K562 (cell line): ENCODE measurements around the gene OCSTAMP. TPM values are rescaled to one million over a fixed set of nuclear protein-coding genes. Genes with fewer than 3 reads are reported as not detected.

Experiments used
- ATAC-seq: fragments of 200-7000 bp; cut with Tn5 transposase; 3 replicates; pipeline ENCODE4 v1.9.1; 2020; ENCODE audit warnings: moderate library complexity
- BruUV-seq: library from RNA; stranded (reverse); fragments of 400-500 nt; replicated peaks from 2 replicates; lab custom pipeline; 2021; lab: Mats Ljungman, UMichigan
- CTCF ChIA-PET: fragments of 300-600 bp; formaldehyde crosslinking; extraction: SDS; loops from one replicate; lab custom pipeline; 2021; ENCODE audit warnings: low intra/inter-chr PET ratio; lab: Yijun Ruan, JAX
- POLR2A ChIA-PET: fragments of 300-600, 350-650 bp; sonication (Branson Sonifier 250); formaldehyde crosslinking; extraction: SDS; loops from one replicate; lab custom pipeline; 2021; ENCODE audit warnings: antibody characterized with exemption, inconsistent platforms; lab: Yijun Ruan, JAX
- DNase-seq, 4 experiments: peaks; one replicate each; pipeline versions ENCODE4 v3.0.0 to v3.0.0-alpha.2; 2011 to 2018; ENCODE audit warnings: low spot score in 3 of 4, mixed read lengths in 3 of 4; ENCODE audit errors: extremely low read depth in 1 of 4
- FAIRE-seq: peaks from 2 replicates; lab custom pipeline; 2011; peaks lifted over from hg19 to GRCh38; lab: Jason Lieb, UNC
- H2AFZ ChIP-seq: 2 replicates; pipeline ENCODE4 v1.6.0; 2011; ENCODE audit warnings: low read depth, low read length, control low read depth, inconsistent platforms
- H3K27ac ChIP-seq: fragments of 200-600 bp; 3 replicates; pipeline ENCODE4 v1.8.0; 2011; ENCODE audit warnings: low read depth, mild to moderate bottlenecking, control low read depth, inconsistent platforms, low read length, moderate library complexity, mixed read lengths; ENCODE audit errors: extremely low read depth
- H3K27me3 ChIP-seq, 2 experiments: fragments of 300-600 bp in 1 of 2; 2 replicates in 1 of 2; 3 replicates in 1 of 2; pipeline versions ENCODE4 v1.6.0 to v1.8.0; 2011; ENCODE audit warnings: inconsistent platforms in 2 of 2, low read length in 2 of 2, mild to moderate bottlenecking in 1 of 2, mixed read lengths in 1 of 2, moderate library complexity in 1 of 2; ENCODE audit not compliant: control insufficient read depth in 2 of 2, insufficient read depth in 2 of 2
- H3K36me3 ChIP-seq: fragments of 300-600 bp; 3 replicates; pipeline ENCODE4 v1.8.0; 2011; ENCODE audit warnings: mild to moderate bottlenecking, low read length, inconsistent platforms; ENCODE audit not compliant: control insufficient read depth, insufficient read depth
- H3K4me1 ChIP-seq, 2 experiments: fragments of 200-600 bp in 1 of 2; replicated peaks in 1 of 2; 2 replicates in 1 of 2; 3 replicates in 1 of 2; pipeline versions ENCODE4 v1.5.1 to v1.8.0; 2011; ENCODE audit warnings: inconsistent platforms in 2 of 2, low read length in 2 of 2, mild to moderate bottlenecking in 1 of 2, mixed read lengths in 1 of 2, moderate library complexity in 1 of 2; ENCODE audit not compliant: control insufficient read depth in 2 of 2, insufficient read depth in 2 of 2
- H3K4me2 ChIP-seq: 2 replicates; pipeline ENCODE4 v1.6.1; 2011; ENCODE audit warnings: low read length, control low read depth, inconsistent platforms, mixed read lengths; ENCODE audit not compliant: insufficient read depth
- H3K4me3 ChIP-seq: fragments of 200-600 bp; sonication (generic), shearing (Covaris generic); 2 replicates; pipeline ENCODE4 v1.5.1; 2016; ENCODE audit warnings: control low read depth, inconsistent platforms
- H3K79me2 ChIP-seq: fragments of 200-600 bp; 3 replicates; pipeline ENCODE4 v1.8.0; 2011; ENCODE audit warnings: low read length, inconsistent platforms; ENCODE audit not compliant: control insufficient read depth, insufficient read depth
- H3K9ac ChIP-seq, 2 experiments: 2 replicates each; pipeline versions ENCODE4 v1.6.0 to v1.6.1; 2011; ENCODE audit warnings: low read depth in 2 of 2, low read length in 2 of 2, control low read depth in 1 of 2, inconsistent platforms in 1 of 2, mild to moderate bottlenecking in 1 of 2, mixed read lengths in 1 of 2; ENCODE audit not compliant: insufficient read depth in 1 of 2
- H3K9me1 ChIP-seq: one replicate; pipeline ENCODE4 v1.6.0; 2011; ENCODE audit warnings: inconsistent platforms, mild to moderate bottlenecking, low read length, moderate library complexity; ENCODE audit not compliant: control insufficient read depth, insufficient read depth
- H3K9me3 ChIP-seq: replicated peaks from 2 replicates; pipeline ENCODE4 v1.5.1; 2011; ENCODE audit warnings: low read depth, low read length, inconsistent platforms; ENCODE audit not compliant: control insufficient read depth, insufficient read depth
- H4K20me1 ChIP-seq: replicated peaks from 2 replicates; pipeline ENCODE4 v1.6.1; 2011; ENCODE audit warnings: low read length, inconsistent platforms, mixed read lengths; ENCODE audit not compliant: control insufficient read depth, insufficient read depth
- ASH1L ChIP-seq: fragments of 450-650 bp; IDR thresholded peaks from 2 replicates; pipeline ENCODE4 v1.6.1; 2018; ENCODE audit warnings: borderline replicate concordance, mild to moderate bottlenecking, low read depth; ENCODE audit not compliant: partially characterized antibody
- CREB3L1 ChIP-seq: fragments of 450-650 bp; IDR thresholded peaks from 2 replicates; pipeline ENCODE4 v1.6.1; 2014; ENCODE audit warnings: low read depth, mild to moderate bottlenecking, moderate library complexity, borderline replicate concordance
- CREM ChIP-seq: IDR thresholded peaks from 2 replicates; pipeline ENCODE4 v1.6.1; 2014; ENCODE audit warnings: antibody characterized with exemption, low read depth
- HBP1 ChIP-seq: fragments of 450-650 bp; formaldehyde crosslinking; IDR thresholded peaks from 2 replicates; pipeline ENCODE4 v1.4.0; 2022; ENCODE audit warnings: missing genetic modification characterization
- MAFG ChIP-seq: fragments of 450-650 bp; conservative IDR thresholded peaks from 2 replicates; pipeline ENCODE4 v1.6.1; 2016; ENCODE audit warnings: missing genetic modification characterization, missing compliant biosample characterization
- NCOA2 ChIP-seq, 2 experiments: fragments of 450-650 bp; IDR thresholded peaks; 2 replicates each; pipeline ENCODE4 v1.6.1; 2018; ENCODE audit warnings: mild to moderate bottlenecking in 2 of 2, moderate library complexity in 1 of 2; ENCODE audit not compliant: partially characterized antibody in 2 of 2
- ZNF143 ChIP-seq: sonication (generic); formaldehyde crosslinking; IDR thresholded peaks from 2 replicates; pipeline ENCODE4 v1.9.0; 2022; ENCODE audit warnings: mild to moderate bottlenecking, missing genetic modification reagents
- ZNF584 ChIP-seq: fragments of 200-800 bp; sonication (Bioruptor generic); IDR thresholded peaks from 2 replicates; pipeline ENCODE4 v1.6.1; 2016; ENCODE audit warnings: low read depth, mild to moderate bottlenecking, missing genetic modification characterization, missing compliant biosample characterization
- WGBS: fragments of 100-300 bp; shearing (Covaris generic); methylation state at CpG from one replicate; pipeline ENCODE4 v1.1.6; 2016; ENCODE audit warnings: low coverage, mixed read lengths; ENCODE audit not compliant: insufficient coverage; ENCODE audit errors: missing lambda C conversion rate; 5-methylcytosine and 5-hydroxymethylcytosine counted together
- in situ Hi-C: fragments of 300-500 bp; cut with MboI; formaldehyde crosslinking; loops from 4 replicates; pipeline ENCODE4 v1.15.0; 2018; ENCODE audit warnings: inconsistent platforms, mixed read lengths
- intact Hi-C: fragments of 100-400 bp; cut with micrococcal nuclease; formaldehyde crosslinking; loops from 2 replicates; pipeline ENCODE4 v1.14.2; 2022
- polyA plus RNA-seq, 8 experiments: library from polyadenylated mRNA; depleted of rRNA in 4 of 8; stranded (reverse) in 5 of 8; unstranded in 3 of 8; fragments of >200 nt; fragmentation: Nextera tagmentation in 2 of 8; fragmentation: Illumina TruSeq in 1 of 8; extraction: Ambion mirVana in 2 of 8; extraction: Trizol in 1 of 8; gene quantifications; 2 replicates each; pipeline versions ENCODE4 v1.2.1 to v1.2.3, GENCODE V29; 2011 to 2014; ENCODE audit warnings: inconsistent platforms in 1 of 8, missing spikeins in 1 of 8
- total RNA-seq, 7 experiments: library from RNA; depleted of rRNA in 6 of 7; stranded (reverse); fragments of >200 nt in 6 of 7; fragmentation: Illumina TruSeq in 2 of 7; extraction: Trizol in 2 of 7; gene quantifications; 2 replicates each; pipeline versions ENCODE4 v1.2.1 to v1.2.3, GENCODE V29; 2011 to 2021; ENCODE audit warnings: low replicate concordance in 1 of 7
- TF ChIP-seq, protein P1 (sequence below): fragments of 450-650 bp; IDR thresholded peaks from 2 replicates; pipeline ENCODE4 v1.6.1; 2016; ENCODE audit warnings: missing biosample characterization, missing genetic modification characterization

The OCSTAMP gene
- total and polyA plus RNA-seq, 9 of the 15 experiments (the other 6 are each of a cell fraction or from before 2014, with no cell fraction given): not detected

DNA sequence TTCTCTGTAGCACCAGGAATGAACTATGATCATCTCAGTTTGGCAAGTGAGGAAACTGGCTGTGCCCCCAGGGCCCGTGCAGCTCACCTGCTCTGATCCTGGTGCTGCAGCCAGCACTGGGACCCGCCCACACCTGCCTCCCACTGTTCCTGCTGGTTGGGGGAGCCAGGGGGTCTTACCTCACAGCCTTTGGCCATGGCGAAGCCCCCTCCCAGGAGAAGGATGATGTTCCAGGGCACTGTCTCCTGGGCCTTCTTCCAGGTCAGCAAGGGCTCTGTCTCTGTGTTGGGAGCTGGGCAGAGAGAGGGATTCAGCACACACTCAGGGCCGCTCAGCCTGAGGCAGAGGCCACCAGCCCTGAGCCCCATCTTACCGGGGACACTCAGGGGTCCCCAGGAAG lies 24.9 kb upstream of the OCSTAMP start:
- Histone ChIP-seq H3K27ac (no peak overlapping the region), H3K79me2 (no peaks in the 10 kb centered on the region), H3K9me3 (peaks cover 2% of the 10 kb centered on the region; the same call in 1 of the 2 replicates), H3K27me3 (no peaks in the 10 kb centered on the region), H3K9ac (no peak overlapping the region), H3K4me1 (peaks cover 7 to 12% of the 10 kb centered on the region in 2 experiments; a peak in 3 of 5 replicates), H3K4me2 (no peak overlapping the region), H3K9me1 (no peaks in the 10 kb centered on the region), H3K4me3 (no peak overlapping the region), H2AFZ (no peak overlapping the region), H4K20me1 (no peaks in the 10 kb centered on the region; the same call in 1 of the 2 replicates), H3K36me3 (no peaks in the 10 kb centered on the region)
- ChIA-PET CTCF (no interaction called here), POLR2A (interaction anchor here (0.6 to 1.3 kb wide), 2 partner anchors 26 to 552 kb away, joined by 3 to 5 read pairs; no protein-coding TSS in a partner anchor)
- FAIRE-seq (no peak), ATAC-seq (no peak), DNase-seq (no peak)
- no peak for TF ChIP-seq ZNF584 (CRISPR knock-in tag)
- WGBS: 37% methylated on average over 5 of the region's 5 CpGs
- intact Hi-C loops: no loop called here
- BruUV-seq: no TSS peak
- in situ Hi-C loops: no loop called here

GRCh38 chr20:46573788-46574584 lies 23.5 kb upstream of the OCSTAMP start:
- Histone ChIP-seq H3K4me1 (peaks cover 7 to 12% of the 10 kb centered on the region in 2 experiments; a peak in 3 of 5 replicates), H3K4me3 (no peak overlapping the region), H2AFZ (no peak overlapping the region), H3K27ac (no peak overlapping the region), H4K20me1 (no peaks in the 10 kb centered on the region; the same call in none of the 2 replicates), H3K9ac (no peak overlapping the region; a peak in 1 of 4 replicates), H3K4me2 (peak overlapping the region; percentile 10; the same call in 1 of the 2 replicates), H3K27me3 (no peaks in the 10 kb centered on the region), H3K9me3 (peaks cover 2% of the 10 kb centered on the region; the same call in 1 of the 2 replicates), H3K79me2 (no peaks in the 10 kb centered on the region), H3K9me1 (no peaks in the 10 kb centered on the region), H3K36me3 (no peaks in the 10 kb centered on the region)
- 30% methylated on average over 19 of the region's 19 CpGs for WGBS
- BruUV-seq: no TSS peak
- FAIRE-seq (peak; percentile 61), DNase-seq (peak in 3 of 4 experiments; percentile 27 to 67 (median 58)), ATAC-seq (peak; percentile 86)
- intact Hi-C loops: no loop called here
- CTCF ChIA-PET: no interaction called here
- POLR2A ChIA-PET: interaction anchor here (0.7 to 2.2 kb wide), 5 partner anchors 11 to 994 kb away, joined by 3 to 8 read pairs (median 3); no protein-coding TSS in a partner anchor
- in situ Hi-C loops: no loop called here
- TF ChIP-seq CREM: peak; percentile 72
- TF ChIP-seq MAFG: peak; percentile 51; the same call in 1 of the 2 replicates
- TF ChIP-seq CREB3L1: peak; percentile 35; the same call in 1 of the 2 replicates
- no peak for TF ChIP-seq ZNF143 (CRISPR knock-in tag)
- no peak for TF ChIP-seq NCOA2 (IDR thresholded peaks at IDR 0.05; ENCODE audit: partially characterized antibody in 2 of 2)
- no peak for TF ChIP-seq HBP1 (CRISPR knock-in tag)
- TF ChIP-seq ASH1L: no peak
- TF ChIP-seq, protein P1, sequence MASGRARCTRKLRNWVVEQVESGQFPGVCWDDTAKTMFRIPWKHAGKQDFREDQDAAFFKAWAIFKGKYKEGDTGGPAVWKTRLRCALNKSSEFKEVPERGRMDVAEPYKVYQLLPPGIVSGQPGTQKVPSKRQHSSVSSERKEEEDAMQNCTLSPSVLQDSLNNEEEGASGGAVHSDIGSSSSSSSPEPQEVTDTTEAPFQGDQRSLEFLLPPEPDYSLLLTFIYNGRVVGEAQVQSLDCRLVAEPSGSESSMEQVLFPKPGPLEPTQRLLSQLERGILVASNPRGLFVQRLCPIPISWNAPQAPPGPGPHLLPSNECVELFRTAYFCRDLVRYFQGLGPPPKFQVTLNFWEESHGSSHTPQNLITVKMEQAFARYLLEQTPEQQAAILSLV (tag): peak; percentile 78
